HG03039 (cell line): Measurements from ENCODE around the gene C22orf15.

Experiments
- ATAC-seq: cut with Tn5 transposase; IDR thresholded peaks from one replicate; pipeline ENCODE4 v1.9.1; 2021; ENCODE audit warnings: mild to moderate bottlenecking, moderate library complexity; ENCODE audit not compliant: unreplicated experiment

C22orf15 gene

GRCh38 chr22:23772649-23773473 lies 10.1 kb downstream of the C22orf15 start, which contains the start of gene MMP11:
TSS of gene MMP11 (plus strand) at chr22:23772849. CDS start at chr22:23772871, 22 bp downstream.
- no peak for ATAC-seq

GRCh38 chr22:23773483-23774113 lies 10.8 kb downstream of the C22orf15 start:
- no peak for ATAC-seq

- ATAC-seq, result no peak
These were observed 11.5 kb downstream of the C22orf15 start for GRCh38 chr22:23774114-23774921.

GRCh38 chr22:23774922-23775436 lies 12.2 kb downstream of the C22orf15 start:
- no peak for ATAC-seq

GRCh38 chr22:23775779-23776375 lies 13.1 kb downstream of the C22orf15 start:
- no peak for ATAC-seq

- no peak for ATAC-seq
These were observed 15.2 kb downstream of the C22orf15 start for GRCh38 chr22:23777776-23778576.

- ATAC-seq, result no peak
These were observed 15.7 kb downstream of the C22orf15 start for GRCh38 chr22:23778577-23778900.

- no peak for ATAC-seq
These were observed 16.3 kb downstream of the C22orf15 start for GRCh38 chr22:23779083-23779482.

GRCh38 chr22:23779731-23780130 lies 16.9 kb downstream of the C22orf15 start:
- ATAC-seq, result no peak

- ATAC-seq, result no peak
These were observed 17.5 kb downstream of the C22orf15 start for GRCh38 chr22:23780146-23780748.

GRCh38 chr22:23781065-23781464 lies 18.3 kb downstream of the C22orf15 start:
- ATAC-seq, result no peak

GRCh38 chr22:23781511-23782183 lies 18.9 kb downstream of the C22orf15 start:
- ATAC-seq, result no peak

GRCh38 chr22:23782252-23782651 lies 19.5 kb downstream of the C22orf15 start:
- ATAC-seq, result no peak

- no peak for ATAC-seq
These were observed 19.9 kb downstream of the C22orf15 start for GRCh38 chr22:23782703-23783102.

- ATAC-seq, result no peak
These were observed 20.7 kb downstream of the C22orf15 start for GRCh38 chr22:23783265-23784150.

- ATAC-seq, result no peak
These were observed 21.5 kb downstream of the C22orf15 start for GRCh38 chr22:23784215-23784732.

- no peak for ATAC-seq
These were observed 23.5 kb downstream of the C22orf15 start for GRCh38 chr22:23786261-23786710.
